GM19240 (cell line): ENCODE data around the gene LZTFL1.

ENCODE experiments used
- DNase-seq: peaks from one replicate; pipeline ENCODE4 v3.0.0; 2011; ENCODE audit warnings: low spot score; ENCODE audit not compliant: insufficient read length

The LZTFL1 gene

DNA sequence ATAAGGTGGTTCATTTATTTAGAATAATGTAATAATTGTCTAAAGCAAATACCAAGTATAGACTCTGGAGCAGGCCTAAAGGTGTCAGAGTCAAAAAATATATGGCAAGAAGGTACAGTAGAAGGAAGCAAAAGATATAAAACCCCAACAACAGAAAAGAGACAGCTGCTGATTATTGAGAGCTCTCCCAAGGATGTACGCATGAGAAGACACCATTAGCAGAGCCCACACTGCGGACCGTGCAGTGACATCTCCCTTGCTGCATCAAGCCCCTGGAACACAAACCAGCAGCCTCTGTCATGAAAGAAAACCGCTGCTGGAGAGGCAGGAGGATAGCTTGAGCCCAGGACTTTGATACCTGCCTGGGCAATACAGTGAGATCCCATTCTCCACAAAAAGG, 27.6 kb downstream of the LZTFL1 start:
- DNase-seq, result no peak

DNA sequence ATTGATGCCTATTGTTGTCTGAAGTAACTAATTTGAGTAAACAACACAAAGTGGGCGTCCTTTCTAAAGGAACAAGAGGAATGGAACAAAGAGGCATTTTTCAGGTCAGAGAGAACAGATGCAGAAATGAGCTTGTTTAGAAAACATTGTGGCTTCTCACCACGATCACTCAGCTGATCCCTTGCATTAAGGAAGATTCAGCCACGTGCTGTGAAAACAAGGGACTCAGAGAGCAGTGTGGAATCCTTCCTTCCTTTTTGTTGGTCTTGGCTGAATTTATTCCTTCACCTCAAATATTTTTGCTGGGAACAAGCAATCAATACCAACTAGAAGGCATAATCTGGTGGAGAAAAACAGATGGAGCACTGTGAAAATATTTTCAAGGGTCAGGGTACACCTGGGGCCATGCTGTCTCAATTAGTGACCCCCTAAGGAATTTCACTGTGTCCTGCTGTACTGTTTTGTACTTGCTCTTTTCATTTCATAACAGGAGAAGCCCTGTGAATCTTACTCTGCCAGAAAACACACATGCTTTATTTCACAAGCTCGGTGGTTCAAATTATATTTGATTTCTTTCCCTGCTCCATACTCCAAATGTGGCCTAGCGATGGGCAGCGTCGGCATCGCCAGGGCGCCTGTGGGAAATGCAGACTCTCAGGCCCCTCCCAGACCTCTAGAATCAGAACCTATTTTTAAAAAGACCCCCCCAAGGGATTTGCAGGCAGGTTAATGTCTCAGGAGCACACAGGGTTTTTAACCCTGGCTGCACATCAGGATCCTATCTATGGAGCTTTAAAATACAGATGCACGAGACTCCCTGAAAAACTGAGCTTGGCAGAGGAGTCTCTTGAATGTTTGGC, 34.0 kb downstream of the LZTFL1 start:
- no peak for DNase-seq

DNA sequence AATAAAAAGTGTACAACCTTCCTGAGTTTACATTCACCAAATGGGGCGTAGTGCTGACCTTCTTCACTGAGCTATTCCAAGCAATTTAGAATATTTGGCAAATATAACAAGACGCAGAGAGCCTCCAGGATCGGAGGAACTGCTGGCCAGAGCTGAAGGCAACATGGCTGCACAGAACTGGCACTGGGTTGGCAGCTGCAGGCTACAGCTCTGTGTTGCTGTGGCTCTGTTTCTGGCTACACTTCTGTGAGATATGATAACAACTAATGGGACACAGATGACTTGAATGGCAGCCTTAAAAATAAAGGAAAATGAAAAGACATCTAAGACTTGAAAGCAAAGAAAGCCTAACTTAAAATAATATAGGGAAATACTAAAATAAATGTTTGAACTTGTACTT, 34.8 kb downstream of the LZTFL1 start:
- no peak for DNase-seq

GRCh38 chr3:45806072-45806471, 35.8 kb downstream of the LZTFL1 start:
- no peak for DNase-seq

GRCh38 chr3:45803252-45803935, 38.5 kb downstream of the LZTFL1 start:
- DNase-seq, result no peak

- no peak for DNase-seq
Observed at GRCh38 chr3:45802146-45802545, 39.8 kb downstream of the LZTFL1 start.

DNA sequence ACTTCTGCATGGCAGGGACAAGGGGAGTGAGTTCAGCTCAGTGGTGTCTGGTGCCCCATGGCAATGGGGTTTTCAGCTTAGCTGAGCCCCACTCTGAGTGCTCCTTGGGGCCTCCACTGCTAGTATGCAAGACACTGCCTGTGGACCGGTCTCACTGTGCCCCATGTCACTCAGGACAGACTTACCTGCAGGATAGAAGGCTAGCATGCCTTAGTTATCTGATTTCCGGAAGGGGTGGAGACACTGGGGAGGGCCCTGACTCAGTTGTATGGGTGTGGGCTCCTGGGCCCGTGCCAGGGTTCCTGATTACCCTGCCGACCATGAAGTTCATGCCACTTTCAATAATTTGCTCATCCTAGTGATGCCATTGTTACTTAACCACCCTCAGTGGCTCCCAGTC, 41.3 kb downstream of the LZTFL1 start:
- no peak for DNase-seq

DNA sequence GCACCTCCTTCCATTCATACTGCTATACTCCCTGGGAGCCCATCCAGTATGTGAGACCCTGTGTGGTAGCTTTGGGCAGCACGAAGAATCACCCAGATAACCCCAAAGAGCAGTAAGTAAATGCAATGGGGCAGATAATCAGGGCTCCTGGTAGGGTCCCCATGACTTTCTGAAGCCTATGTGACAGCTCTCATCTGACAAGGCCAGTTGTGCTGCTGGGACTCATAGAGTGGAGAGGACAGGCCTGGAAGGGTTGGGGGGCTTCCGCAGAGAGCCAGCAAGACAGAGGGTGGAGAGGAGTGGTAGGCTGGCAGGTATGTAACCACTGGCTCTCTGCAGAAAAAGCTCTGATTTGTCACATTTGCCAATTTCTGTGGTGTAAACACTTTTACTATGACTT, 42.3 kb downstream of the LZTFL1 start:
- no peak for DNase-seq

GRCh38 chr3:45798034-45798433, 43.9 kb downstream of the LZTFL1 start:
- no peak for DNase-seq

GRCh38 chr3:45796902-45797637, 44.8 kb downstream of the LZTFL1 start:
- no peak for DNase-seq

- no peak for DNase-seq
Observed at GRCh38 chr3:45795882-45796765, 45.8 kb downstream of the LZTFL1 start, which contains the start of gene SLC6A20. Gene SLC6A20, minus strand, starts transcription at chr3:45796536. Its CDS starts 117 bp downstream, at chr3:45796419.

- DNase-seq, result no peak
Observed at GRCh38 chr3:45795509-45795881, 46.4 kb downstream of the LZTFL1 start.

DNA sequence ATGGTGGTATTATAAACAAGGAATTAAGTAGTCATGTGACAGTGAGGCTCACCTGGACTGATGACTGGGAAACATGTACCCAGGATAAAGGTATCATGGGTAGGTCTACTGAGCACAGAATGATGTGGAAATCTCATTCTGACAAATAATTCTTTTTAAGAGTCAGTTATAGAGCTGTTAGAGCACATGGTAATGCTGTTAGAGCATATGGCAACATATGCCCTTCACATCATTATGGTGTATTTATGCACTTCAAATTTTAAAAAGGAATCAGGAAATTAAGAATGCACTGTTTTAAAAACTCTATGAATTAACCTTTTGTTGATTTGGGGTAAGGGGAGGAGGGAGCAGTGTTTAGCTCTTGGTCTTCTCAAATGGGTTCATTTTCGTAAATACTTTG, 47.3 kb downstream of the LZTFL1 start:
- no peak for DNase-seq

GRCh38 chr3:45794177-45794560, 47.8 kb downstream of the LZTFL1 start:
- no peak for DNase-seq

DNA sequence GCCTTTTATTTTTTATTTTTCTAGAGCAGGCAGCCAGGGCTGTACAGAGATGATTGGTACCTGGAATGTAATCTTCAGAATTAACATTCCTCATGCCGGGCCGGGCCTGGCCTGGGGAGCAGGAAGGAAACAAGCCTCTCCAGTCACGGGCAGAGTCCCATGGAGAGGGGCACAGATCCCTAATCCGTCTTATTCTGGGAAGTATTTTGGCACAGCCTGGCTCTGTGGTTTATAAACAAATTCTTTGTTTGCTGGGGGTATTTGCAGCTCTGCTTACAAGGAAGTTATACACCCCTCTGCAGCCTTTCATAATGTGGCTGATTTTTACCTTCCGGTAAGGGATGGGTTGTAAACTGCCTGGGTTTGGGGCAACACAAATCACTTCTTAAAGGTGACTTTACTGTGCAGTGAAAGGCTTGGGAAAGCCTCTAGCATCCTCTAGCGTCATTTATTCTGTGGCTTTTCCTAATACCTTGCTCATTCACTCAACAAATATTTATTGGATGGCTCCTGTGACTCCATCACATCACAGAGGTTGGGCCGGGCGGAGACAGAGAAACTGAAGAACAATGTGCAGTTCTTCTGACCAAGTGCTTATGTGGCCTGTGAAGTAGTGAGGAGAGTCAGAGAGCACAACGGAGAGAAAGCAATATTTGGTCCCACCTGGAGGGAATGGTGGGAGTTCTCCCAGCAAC, 48.3 kb downstream of the LZTFL1 start:
- no peak for DNase-seq

DNA sequence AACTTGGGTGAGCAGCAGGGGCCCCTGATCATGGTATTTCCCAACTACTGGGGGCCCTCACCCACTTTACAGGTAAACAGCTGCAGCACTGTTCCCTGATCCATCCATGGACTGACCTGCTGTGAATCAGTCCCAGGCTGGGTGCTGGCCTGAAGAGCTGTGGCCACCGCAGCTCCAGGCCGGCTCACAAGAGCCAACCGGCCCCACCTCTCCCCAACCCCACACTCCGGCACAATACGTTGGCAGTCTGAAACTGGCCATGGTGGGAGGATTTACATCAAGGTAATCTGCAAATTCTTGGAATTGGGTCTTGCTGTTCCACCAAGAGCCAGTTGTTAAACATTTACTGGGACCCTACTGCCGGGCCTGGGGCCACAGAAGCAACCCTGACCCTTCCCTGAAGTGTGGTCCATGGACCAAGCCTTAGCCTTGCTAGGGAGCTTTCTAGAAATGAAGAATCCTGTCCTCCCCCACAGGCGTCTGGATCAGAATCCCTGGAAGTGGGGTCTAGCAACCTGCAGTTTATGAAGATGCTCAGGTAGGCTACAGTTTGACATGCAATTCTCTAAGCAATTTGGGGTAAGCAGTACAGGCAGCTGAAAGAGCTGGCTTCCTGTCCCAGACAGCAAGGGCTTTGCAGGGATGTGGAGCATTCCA, 49.3 kb downstream of the LZTFL1 start:
- no peak for DNase-seq

- DNase-seq, result no peak
Observed at GRCh38 chr3:45792036-45792435, 49.9 kb downstream of the LZTFL1 start.

GRCh38 chr3:45790596-45790995, 51.3 kb downstream of the LZTFL1 start:
- no peak for DNase-seq

DNA sequence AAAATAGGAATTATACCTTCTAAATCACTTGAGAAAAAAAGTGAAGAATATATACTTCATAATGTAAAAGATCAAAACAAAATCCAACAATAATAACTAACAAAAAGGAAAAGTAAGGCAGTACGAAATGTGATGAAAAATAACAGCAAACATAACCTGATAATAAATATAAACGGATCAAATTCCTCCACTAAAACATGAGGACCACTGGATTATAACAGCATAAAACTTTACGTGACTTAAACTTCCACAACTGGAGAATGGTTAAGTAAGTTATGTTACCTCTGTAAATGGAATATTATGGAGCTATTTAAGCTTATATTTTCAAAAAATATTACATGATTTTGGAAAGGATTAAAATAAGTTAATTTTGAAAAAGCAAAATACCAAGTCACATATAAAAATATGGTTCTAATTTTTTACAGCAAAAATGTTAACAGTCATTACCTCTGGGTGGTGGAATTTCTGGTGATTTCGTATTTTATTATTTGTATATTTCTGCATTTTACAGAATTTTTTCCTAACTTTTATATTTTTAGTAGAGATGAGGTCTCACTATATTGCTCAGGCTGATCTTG, 52.6 kb downstream of the LZTFL1 start:
- DNase-seq, result no peak

DNA sequence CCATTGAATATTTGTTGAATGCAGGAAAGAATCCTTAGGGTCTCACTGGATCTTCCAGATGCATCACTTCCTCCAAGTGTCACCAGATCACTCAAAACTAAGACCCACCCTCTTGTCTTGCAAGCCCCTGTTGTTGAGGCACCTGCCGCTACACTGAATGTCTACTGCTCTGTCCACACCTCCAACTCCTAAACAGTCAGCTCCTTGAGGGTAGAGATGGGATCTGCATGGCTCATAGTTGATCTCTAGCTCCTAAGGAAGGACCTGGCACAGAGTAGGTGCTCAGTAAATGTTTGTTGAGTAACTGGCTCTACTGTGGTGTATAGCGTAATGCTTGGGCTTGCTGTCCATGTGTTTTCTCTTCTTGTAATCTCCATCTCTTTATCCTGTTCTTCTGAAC, 54.4 kb downstream of the LZTFL1 start:
- DNase-seq, result no peak
